HEK293 (cell line): Measurements from ENCODE around the gene ZFAND6.
"Not testable (repeated sequence)": the region's sequence is repeated elsewhere in the genome, so short reads cannot be mapped to it uniquely, and the experiment has no call there.

Source experiments
- CTCF ChIA-PET: fragments of 350-600 bp; formaldehyde crosslinking; extraction: SDS; loops from one replicate; lab custom pipeline; 2021; ENCODE audit warnings: antibody characterized with exemption; lab: Yijun Ruan, JAX
- POLR2A ChIA-PET: fragments of 300-600 bp; formaldehyde crosslinking; extraction: SDS; loops from one replicate; lab custom pipeline; 2020; ENCODE audit warnings: antibody characterized with exemption, inconsistent platforms; lab: Yijun Ruan, JAX
- H3K27ac ChIP-seq: fragments of 200-500 bp; sonication (Bioruptor generic); 2 replicates; pipeline ENCODE4 v1.5.1; 2014; ENCODE audit warnings: low read depth, low read length, control low read depth, inconsistent platforms; ENCODE audit errors: extremely low read depth
- H3K36me3 ChIP-seq, 2 experiments: fragments of 200-500 bp in 1 of 2; sonication (Bioruptor generic) in 1 of 2; 1 replicate in 1 of 2; 2 replicates in 1 of 2; pipeline ENCODE4 v1.5.1; 2014 to 2017; ENCODE audit warnings: inconsistent platforms in 2 of 2, low read length in 2 of 2; ENCODE audit not compliant: control insufficient read depth in 2 of 2, insufficient read depth in 1 of 2
- H3K4me1 ChIP-seq: fragments of 200-500 bp; sonication (Bioruptor generic); 2 replicates; pipeline ENCODE4 v1.5.1; 2014; ENCODE audit warnings: mild to moderate bottlenecking, low read length, inconsistent platforms; ENCODE audit not compliant: control insufficient read depth, insufficient read depth
- H3K4me3 ChIP-seq: 2 replicates; pipeline ENCODE4 v1.5.1; 2011; ENCODE audit warnings: low read depth, mild to moderate bottlenecking, control low read depth, low read length, moderate library complexity
- H3K9me3 ChIP-seq: fragments of 200-500 bp; sonication (Bioruptor generic); 2 replicates; pipeline ENCODE4 v1.5.1; 2014; ENCODE audit warnings: low read depth, low read length, inconsistent platforms; ENCODE audit not compliant: control insufficient read depth, insufficient read depth
- EGR2 ChIP-seq: fragments of 450-650 bp; formaldehyde crosslinking; IDR thresholded peaks from 2 replicates; pipeline ENCODE4 v1.5.1; 2016; ENCODE audit warnings: low read depth, missing biosample characterization, missing genetic modification characterization
- ZNF114 ChIP-seq: fragments of 450-650 bp; formaldehyde crosslinking; IDR thresholded peaks from 2 replicates; pipeline ENCODE4 v1.5.0; 2017; ENCODE audit warnings: missing biosample characterization, missing genetic modification characterization
- ZNF121 ChIP-seq: fragments of 450-650 bp; formaldehyde crosslinking; IDR thresholded peaks from 2 replicates; pipeline ENCODE4 v1.5.1; 2016; ENCODE audit warnings: missing biosample characterization, missing genetic modification characterization
- ZNF366 ChIP-seq: fragments of 450-650 bp; formaldehyde crosslinking; conservative IDR thresholded peaks from 2 replicates; pipeline ENCODE4 v1.5.1; 2016; ENCODE audit warnings: missing biosample characterization, missing genetic modification characterization
- ZNF423 ChIP-seq: fragments of 450-650 bp; formaldehyde crosslinking; IDR thresholded peaks from 2 replicates; pipeline ENCODE4 v1.5.1; 2016; ENCODE audit warnings: missing biosample characterization, missing genetic modification characterization
- ZNF48 ChIP-seq: fragments of 450-650 bp; formaldehyde crosslinking; IDR thresholded peaks from 2 replicates; pipeline ENCODE4 v1.5.1; 2016; ENCODE audit warnings: missing biosample characterization, missing genetic modification characterization
- ZNF560 ChIP-seq: fragments of 450-650 bp; formaldehyde crosslinking; IDR thresholded peaks from 2 replicates; pipeline ENCODE4 v1.5.1; 2017; ENCODE audit warnings: missing biosample characterization, missing genetic modification characterization, borderline replicate concordance
- ZNF660 ChIP-seq: fragments of 450-650 bp; IDR thresholded peaks from 2 replicates; pipeline ENCODE4 v1.5.1; 2018; ENCODE audit warnings: missing biosample characterization, mild to moderate bottlenecking, missing genetic modification characterization
- ZSCAN16 ChIP-seq: fragments of 450-650 bp; formaldehyde crosslinking; IDR thresholded peaks from 2 replicates; pipeline ENCODE4 v1.5.1; 2016; ENCODE audit warnings: missing biosample characterization, missing genetic modification characterization
- TF ChIP-seq, protein P1 (sequence below): fragments of 450-650 bp; formaldehyde crosslinking; IDR thresholded peaks from 2 replicates; pipeline ENCODE4 v1.5.1; 2017; ENCODE audit warnings: missing biosample characterization, mild to moderate bottlenecking, missing genetic modification characterization, moderate library complexity
- TF ChIP-seq, protein P2 (sequence below): fragments of 450-650 bp; formaldehyde crosslinking; IDR thresholded peaks from 2 replicates; pipeline ENCODE4 v1.5.1; 2016; ENCODE audit warnings: missing biosample characterization, missing genetic modification characterization, low read depth
- TF ChIP-seq, protein P3 (sequence below): fragments of 450-650 bp; formaldehyde crosslinking; conservative IDR thresholded peaks from 2 replicates; pipeline ENCODE4 v1.5.1; 2016; ENCODE audit warnings: low read depth, missing biosample characterization, missing genetic modification characterization
- TF ChIP-seq, protein P4 (sequence below): fragments of 450-650 bp; formaldehyde crosslinking; IDR thresholded peaks from 2 replicates; pipeline ENCODE4 v1.5.1; 2016; ENCODE audit warnings: missing biosample characterization, missing genetic modification characterization

The ZFAND6 gene

DNA sequence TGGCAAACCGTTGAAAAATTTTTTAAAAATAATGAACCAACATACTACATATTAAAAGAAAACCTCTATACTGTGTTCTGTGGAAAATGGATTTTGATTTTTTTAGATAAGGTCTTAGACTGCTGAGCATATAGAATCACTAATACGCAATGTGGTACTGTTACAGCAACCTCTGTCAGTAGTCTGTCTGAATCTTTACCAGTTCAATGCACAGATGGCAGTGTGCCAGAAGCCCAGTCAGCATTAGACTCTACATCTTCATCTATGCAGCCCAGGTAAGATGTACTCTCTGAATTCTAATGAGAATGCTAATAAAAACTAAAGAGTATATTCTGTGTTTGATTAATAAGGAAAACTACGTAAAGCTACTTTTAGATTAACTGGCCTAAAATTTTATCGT is 62.1 kb downstream of the ZFAND6 start:
- H3K9me3 ChIP-seq, result no peaks in the 10 kb centered on the region
- TF ChIP-seq EGR2 (tag by site-specific recombination), result no peak
- 0 out of 2 replicates have a peak, but pooled peaks have one; percentile 57 for TF ChIP-seq ZNF660 (tag by site-specific recombination)
- TF ChIP-seq, protein P1, sequence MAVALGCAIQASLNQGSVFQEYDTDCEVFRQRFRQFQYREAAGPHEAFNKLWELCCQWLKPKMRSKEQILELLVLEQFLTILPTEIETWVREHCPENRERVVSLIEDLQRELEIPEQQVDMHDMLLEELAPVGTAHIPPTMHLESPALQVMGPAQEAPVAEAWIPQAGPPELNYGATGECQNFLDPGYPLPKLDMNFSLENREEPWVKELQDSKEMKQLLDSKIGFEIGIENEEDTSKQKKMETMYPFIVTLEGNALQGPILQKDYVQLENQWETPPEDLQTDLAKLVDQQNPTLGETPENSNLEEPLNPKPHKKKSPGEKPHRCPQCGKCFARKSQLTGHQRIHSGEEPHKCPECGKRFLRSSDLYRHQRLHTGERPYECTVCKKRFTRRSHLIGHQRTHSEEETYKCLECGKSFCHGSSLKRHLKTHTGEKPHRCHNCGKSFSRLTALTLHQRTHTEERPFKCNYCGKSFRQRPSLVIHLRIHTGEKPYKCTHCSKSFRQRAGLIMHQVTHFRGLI, result 0 out of 2 replicates have a peak, but pooled peaks have one; percentile 17
- TF ChIP-seq, all 188 proteins: peak for 2
- Histone ChIP-seq H3K4me3 (no peak overlapping the region), H3K27ac (no peak overlapping the region), H3K4me1 (peaks cover 17% of the 10 kb centered on the region), H3K36me3 (peaks cover 23 to 24% of the 10 kb centered on the region in 2 experiments)
- CTCF ChIA-PET, result no interaction called here
- POLR2A ChIA-PET, result no interaction called here

DNA sequence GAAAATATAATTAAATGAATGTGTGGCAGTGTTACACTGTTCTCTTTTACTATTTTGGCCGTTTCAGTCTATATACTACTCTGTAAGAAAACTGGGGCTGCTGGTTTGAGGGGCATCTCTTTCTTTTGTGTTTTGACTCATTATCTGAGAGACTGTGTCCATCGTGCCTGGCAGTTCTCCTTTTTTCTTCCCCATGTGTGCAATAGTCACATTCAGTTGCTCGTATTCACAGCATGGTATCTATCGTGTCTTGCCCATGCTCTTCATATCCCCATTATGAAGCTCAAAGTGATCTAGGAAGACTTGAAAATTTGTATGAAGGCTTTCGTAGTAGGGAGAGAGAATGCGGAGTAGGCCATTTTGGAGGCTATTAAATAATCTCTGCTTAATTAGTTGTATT is 63.6 kb downstream of the ZFAND6 start:
- ChIA-PET CTCF (interaction anchor here (0.6 to 0.7 kb wide), 2 partner anchors 9 to 356 kb away, joined by 3 to 4 read pairs; no protein-coding TSS in a partner anchor), POLR2A (no interaction called here)
- Histone ChIP-seq H3K36me3 (peaks cover 24 to 29% of the 10 kb centered on the region in 2 experiments), H3K27ac (no peak overlapping the region), H3K9me3 (no peaks in the 10 kb centered on the region), H3K4me3 (no peak overlapping the region), H3K4me1 (peaks cover 13% of the 10 kb centered on the region)
- TF ChIP-seq, protein P2, sequence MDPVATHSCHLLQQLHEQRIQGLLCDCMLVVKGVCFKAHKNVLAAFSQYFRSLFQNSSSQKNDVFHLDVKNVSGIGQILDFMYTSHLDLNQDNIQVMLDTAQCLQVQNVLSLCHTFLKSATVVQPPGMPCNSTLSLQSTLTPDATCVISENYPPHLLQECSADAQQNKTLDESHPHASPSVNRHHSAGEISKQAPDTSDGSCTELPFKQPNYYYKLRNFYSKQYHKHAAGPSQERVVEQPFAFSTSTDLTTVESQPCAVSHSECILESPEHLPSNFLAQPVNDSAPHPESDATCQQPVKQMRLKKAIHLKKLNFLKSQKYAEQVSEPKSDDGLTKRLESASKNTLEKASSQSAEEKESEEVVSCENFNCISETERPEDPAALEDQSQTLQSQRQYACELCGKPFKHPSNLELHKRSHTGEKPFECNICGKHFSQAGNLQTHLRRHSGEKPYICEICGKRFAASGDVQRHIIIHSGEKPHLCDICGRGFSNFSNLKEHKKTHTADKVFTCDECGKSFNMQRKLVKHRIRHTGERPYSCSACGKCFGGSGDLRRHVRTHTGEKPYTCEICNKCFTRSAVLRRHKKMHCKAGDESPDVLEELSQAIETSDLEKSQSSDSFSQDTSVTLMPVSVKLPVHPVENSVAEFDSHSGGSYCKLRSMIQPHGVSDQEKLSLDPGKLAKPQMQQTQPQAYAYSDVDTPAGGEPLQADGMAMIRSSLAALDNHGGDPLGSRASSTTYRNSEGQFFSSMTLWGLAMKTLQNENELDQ (tag by site-specific recombination), result no peak
- no peak for TF ChIP-seq ZSCAN16
- TF ChIP-seq ZNF366 (tag by site-specific recombination), result no peak
- TF ChIP-seq ZNF48 (tag by site-specific recombination), result no peak
- no peak for TF ChIP-seq ZNF560 (tag by site-specific recombination)
- TF ChIP-seq ZNF423 (tag by site-specific recombination), result no peak
- TF ChIP-seq, protein P3, sequence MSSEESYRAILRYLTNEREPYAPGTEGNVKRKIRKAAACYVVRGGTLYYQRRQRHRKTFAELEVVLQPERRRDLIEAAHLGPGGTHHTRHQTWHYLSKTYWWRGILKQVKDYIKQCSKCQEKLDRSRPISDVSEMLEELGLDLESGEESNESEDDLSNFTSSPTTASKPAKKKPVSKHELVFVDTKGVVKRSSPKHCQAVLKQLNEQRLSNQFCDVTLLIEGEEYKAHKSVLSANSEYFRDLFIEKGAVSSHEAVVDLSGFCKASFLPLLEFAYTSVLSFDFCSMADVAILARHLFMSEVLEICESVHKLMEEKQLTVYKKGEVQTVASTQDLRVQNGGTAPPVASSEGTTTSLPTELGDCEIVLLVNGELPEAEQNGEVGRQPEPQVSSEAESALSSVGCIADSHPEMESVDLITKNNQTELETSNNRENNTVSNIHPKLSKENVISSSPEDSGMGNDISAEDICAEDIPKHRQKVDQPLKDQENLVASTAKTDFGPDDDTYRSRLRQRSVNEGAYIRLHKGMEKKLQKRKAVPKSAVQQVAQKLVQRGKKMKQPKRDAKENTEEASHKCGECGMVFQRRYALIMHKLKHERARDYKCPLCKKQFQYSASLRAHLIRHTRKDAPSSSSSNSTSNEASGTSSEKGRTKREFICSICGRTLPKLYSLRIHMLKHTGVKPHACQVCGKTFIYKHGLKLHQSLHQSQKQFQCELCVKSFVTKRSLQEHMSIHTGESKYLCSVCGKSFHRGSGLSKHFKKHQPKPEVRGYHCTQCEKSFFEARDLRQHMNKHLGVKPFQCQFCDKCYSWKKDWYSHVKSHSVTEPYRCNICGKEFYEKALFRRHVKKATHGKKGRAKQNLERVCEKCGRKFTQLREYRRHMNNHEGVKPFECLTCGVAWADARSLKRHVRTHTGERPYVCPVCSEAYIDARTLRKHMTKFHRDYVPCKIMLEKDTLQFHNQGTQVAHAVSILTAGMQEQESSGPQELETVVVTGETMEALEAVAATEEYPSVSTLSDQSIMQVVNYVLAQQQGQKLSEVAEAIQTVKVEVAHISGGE (tag by site-specific recombination), result no peak
- no peak for TF ChIP-seq ZNF121 (tag by site-specific recombination)
- TF ChIP-seq, protein P4, sequence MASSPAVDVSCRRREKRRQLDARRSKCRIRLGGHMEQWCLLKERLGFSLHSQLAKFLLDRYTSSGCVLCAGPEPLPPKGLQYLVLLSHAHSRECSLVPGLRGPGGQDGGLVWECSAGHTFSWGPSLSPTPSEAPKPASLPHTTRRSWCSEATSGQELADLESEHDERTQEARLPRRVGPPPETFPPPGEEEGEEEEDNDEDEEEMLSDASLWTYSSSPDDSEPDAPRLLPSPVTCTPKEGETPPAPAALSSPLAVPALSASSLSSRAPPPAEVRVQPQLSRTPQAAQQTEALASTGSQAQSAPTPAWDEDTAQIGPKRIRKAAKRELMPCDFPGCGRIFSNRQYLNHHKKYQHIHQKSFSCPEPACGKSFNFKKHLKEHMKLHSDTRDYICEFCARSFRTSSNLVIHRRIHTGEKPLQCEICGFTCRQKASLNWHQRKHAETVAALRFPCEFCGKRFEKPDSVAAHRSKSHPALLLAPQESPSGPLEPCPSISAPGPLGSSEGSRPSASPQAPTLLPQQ, result no peak
- no peak for TF ChIP-seq ZNF114 (tag by site-specific recombination)

DNA sequence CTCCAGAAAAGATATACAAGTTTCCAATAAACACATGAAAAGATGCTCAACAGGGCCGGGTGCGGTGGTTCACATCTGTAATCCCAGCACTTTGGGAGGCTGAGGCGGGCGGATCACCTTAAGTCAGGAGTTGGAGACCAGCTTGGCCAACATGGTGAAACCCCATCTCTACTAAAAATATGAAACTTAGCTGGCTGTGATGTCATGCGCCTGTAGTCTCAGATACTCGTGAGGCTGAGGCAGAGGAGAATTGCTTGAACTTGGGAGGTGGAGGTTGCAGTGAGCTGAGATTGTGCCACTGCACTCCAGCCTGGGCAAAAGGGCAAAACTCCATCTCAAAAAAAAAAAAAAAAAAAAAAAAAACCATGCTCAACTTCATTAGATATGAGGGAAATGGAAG is 67.8 kb downstream of the ZFAND6 start:
- H3K27ac ChIP-seq, H3K9me3 ChIP-seq, CTCF ChIA-PET, H3K4me1 ChIP-seq, H3K4me3 ChIP-seq, POLR2A ChIA-PET: not testable (repeated sequence)
- peaks cover 29 to 34% of the 10 kb centered on the region in 2 experiments for H3K36me3 ChIP-seq
